Kidney capillary endothelial cell (primary cell): Measurements from ENCODE around the gene S100PBP.

Experiments
- DNase-seq: peaks from one replicate; pipeline ENCODE4 v3.0.0-alpha.2; 2018; ENCODE audit warnings: low spot score

Gene S100PBP

GRCh38 chr1:32817159-32817814 lies at the start of gene S100PBP, which contains the start of gene YARS1:
TSS of gene S100PBP (plus strand) at chr1:32817653. CDS start at chr1:32826100, 8,447 bp downstream.
TSS of gene YARS1 (minus strand) at chr1:32817358. CDS start at chr1:32817244, 114 bp downstream.
- DNase-seq, result peak; percentile 97

GRCh38 chr1:32768110-32768850 lies 49.2 kb upstream of the S100PBP start:
- no peak for DNase-seq

GRCh38 chr1:32769524-32770220 lies 47.8 kb upstream of the S100PBP start:
- DNase-seq, result no peak

GRCh38 chr1:32770221-32770731 lies 47.2 kb upstream of the S100PBP start:
- no peak for DNase-seq

- no peak for DNase-seq
Measured at GRCh38 chr1:32770741-32771548, 46.5 kb upstream of the S100PBP start.

- no peak for DNase-seq
Measured at GRCh38 chr1:32771561-32772280, 45.7 kb upstream of the S100PBP start.

GRCh38 chr1:32772281-32773017 lies 45.0 kb upstream of the S100PBP start:
- DNase-seq, result no peak

GRCh38 chr1:32773018-32773763 lies 44.3 kb upstream of the S100PBP start:
- peak; percentile 70 for DNase-seq

GRCh38 chr1:32773764-32774463 lies 43.5 kb upstream of the S100PBP start:
- no peak for DNase-seq

GRCh38 chr1:32774464-32774808 lies 43.0 kb upstream of the S100PBP start:
- DNase-seq, result no peak

GRCh38 chr1:32774950-32775634 lies 42.4 kb upstream of the S100PBP start:
- DNase-seq, result no peak

- DNase-seq, result no peak
Measured at GRCh38 chr1:32775640-32776337, 41.7 kb upstream of the S100PBP start.

GRCh38 chr1:32779242-32779641 lies 38.2 kb upstream of the S100PBP start:
- no peak for DNase-seq

- DNase-seq, result no peak
Measured at GRCh38 chr1:32780005-32780404, 37.4 kb upstream of the S100PBP start.

GRCh38 chr1:32780628-32781234 lies 36.7 kb upstream of the S100PBP start:
- no peak for DNase-seq

- peak; percentile 53 for DNase-seq
Measured at GRCh38 chr1:32782086-32782485, 35.4 kb upstream of the S100PBP start.

- no peak for DNase-seq
Measured at GRCh38 chr1:32783851-32784250, 33.6 kb upstream of the S100PBP start.
